COLO668 (cell line): ENCODE results near the gene ALAS1.

ENCODE experiments used
- DNase-seq: peaks from one replicate; lab custom pipeline; 2025; ENCODE audit not compliant: unreplicated experiment; lab: John Stamatoyannopoulos, UW

ALAS1 gene

DNA sequence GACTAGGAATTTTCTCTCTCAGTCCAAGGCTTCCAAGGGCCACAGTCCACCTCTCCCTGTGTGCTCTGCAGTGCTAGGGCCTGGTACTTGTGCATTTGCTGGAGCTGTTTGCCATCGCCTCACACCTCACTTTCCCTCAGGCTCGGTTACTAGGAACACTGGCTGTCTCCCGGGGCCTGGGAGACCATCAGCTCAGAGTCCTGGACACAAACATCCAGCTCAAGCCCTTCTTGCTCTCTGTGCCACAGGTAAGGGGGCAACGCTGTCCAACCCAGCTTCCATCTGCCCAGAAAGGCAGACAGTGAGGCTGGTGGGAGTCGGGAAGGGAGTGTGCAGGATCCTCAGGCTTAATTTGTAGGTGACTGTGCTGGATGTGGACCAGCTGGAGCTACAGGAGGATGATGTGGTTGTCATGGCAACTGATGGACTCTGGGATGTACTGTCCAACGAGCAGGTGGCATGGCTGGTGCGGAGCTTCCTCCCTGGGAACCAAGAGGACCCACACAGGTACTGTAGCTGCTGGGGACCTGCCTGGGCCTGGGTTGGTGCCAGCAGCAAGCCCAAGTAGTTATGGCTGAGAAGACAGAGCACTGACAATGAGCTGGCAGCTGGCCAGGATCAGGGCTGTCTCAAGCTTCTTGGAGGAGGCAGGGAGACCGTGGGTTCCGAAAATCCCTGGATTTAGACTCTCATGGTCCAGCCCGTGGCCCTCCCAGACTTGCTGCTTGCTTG lies 51.0 kb downstream of the ALAS1 start:
- no peak for DNase-seq

DNA sequence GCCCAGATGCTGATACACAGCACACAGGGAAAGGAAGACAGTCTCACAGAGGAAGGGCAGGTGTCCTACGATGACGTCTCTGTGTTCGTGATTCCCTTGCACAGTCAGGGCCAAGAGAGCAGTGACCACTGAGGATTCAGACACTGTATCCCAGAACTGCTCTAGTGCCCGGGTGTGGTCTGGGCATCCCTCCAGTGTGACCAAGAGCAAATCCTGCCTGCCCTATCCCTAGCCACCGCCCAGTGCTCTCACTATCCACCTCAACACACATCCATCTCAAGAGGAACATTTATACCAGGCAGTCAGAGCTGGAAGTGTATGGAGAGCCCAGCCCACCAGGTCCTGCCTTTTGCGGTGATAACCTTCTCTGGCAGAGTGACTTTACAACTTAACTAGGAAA lies 51.7 kb downstream of the ALAS1 start:
- DNase-seq: no peak

DNA sequence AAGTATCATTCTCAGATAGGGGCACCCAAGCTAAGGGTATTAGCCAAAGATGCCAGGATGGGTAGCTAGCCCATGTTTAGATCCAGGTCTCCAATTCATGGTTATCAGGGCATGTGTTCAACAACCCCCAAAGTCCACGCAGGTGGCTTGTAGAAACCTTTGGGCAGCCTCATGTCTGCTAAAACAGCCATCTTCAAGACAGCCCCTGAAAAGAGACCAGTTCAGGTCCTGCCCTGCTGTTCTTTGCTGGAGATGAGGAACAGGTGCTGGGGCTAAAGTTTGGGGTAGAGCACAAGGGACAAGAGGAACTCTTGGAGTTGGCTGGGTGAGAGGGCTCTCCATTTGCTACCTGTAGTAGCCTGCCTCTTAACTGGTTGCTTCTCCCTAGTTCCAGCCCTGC lies 52.2 kb downstream of the ALAS1 start:
- DNase-seq: no peak

DNA sequence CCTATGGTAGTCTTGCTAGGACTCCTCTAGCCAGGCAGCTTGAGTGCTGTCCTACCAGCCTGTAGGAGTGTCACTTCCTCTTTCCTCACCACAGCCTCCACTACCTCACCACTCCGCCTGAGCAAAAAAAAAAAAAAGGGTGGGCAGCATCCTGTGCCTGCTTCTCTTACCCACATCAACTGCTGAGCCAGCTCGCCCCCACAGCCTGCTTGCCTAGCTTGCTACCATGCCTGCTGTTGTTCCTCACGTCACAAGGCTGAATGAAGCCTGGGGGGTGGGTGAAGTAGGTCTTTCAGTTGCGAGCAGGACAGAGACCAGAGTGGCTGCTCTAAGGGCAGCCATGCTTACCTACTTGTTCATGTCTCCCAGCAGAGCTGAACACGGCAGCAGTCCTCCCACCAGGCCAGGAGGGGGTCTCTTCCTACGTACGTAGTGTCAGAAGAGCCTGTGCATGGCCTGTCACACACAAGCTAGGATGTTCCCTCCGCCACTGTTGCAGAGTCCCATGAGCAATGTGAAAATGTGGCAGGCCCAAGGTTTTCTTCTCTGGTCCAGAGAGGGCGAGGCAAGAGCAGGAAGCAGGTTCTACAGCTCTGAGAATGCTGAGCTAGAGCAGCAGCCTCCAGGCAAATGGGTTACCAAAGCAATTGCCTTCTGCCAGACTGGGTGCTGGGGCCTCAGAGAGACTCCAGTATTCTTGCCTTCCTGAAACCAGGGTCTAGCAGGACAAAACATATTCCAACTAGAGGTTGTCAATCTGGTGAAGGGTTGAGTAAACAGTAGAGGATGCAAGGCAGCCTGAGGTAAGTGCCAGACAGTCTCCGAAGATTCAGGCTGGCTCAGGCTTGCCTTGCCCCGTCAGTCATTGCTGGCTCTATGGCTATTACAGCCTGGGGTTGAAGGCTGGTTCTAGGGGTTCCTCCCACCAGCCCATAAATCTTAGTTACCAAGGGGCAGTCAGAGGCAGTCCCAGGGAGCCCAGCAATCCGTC lies 55.6 kb downstream of the ALAS1 start:
- no peak for DNase-seq

GRCh38 chr3:52254608-52255007 lies 56.6 kb downstream of the ALAS1 start:
- no peak for DNase-seq

DNA sequence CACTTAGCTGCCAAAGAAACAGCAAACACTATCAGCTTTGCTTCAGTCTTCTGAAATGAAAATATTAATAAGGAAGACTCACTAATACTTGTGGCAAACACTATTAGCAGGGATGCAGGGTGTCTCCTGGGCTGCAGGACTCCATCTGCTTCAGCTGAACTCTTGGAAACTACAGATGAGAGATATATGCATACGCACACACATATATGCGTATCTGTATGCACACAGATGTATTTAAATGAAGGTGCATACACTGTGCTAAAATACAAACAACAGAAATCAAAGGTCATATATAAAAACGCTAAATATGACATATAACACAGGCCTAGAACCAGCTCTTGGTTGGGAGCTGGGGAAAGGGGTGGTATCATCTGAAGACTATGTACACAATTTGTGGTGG lies 58.2 kb downstream of the ALAS1 start:
- no peak for DNase-seq

GRCh38 chr3:52256622-52257021 lies 58.7 kb downstream of the ALAS1 start:
- no peak for DNase-seq

DNA sequence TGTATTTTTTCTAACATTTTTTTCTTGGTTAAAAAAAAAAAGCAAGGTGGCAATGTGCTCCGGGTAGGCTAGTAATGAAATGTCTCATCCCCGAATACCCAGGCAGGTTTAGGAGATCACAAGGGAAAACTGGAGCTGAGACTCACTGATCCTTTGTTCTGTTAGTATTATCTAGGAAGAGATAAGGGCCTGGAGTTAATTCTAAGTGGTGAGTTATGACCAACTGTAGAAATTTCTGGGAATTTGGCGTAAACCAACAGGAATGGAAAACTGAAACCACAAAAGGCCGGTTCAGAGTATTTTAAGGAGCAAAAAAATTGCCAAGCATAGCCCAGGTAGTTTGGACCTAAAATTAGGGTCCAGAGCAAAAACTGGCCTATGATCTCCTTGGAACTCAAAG lies 60.0 kb downstream of the ALAS1 start:
- no peak for DNase-seq

- no peak for DNase-seq
Measured at GRCh38 chr3:52259035-52259434, 61.1 kb downstream of the ALAS1 start.

GRCh38 chr3:52259448-52259847 lies 61.5 kb downstream of the ALAS1 start:
- no peak for DNase-seq

DNA sequence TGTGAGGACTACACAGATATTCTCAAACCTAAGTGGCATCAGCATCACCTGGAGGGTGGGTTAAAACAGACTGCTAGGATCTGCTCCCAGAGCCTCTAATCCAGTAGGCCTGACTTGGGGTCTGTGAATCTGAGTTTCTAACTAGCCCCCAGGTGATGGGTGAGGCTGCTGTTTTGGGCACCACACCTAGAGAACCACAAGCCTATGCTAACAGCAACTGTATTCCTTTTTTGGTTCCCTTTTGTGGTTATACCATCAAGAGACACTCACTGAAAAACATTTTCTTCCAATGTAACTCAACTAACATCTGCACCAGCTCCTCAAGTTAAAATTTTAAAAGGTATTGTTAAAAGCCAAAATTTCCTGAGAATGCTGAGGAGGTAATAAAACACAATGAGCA lies 64.5 kb downstream of the ALAS1 start:
- no peak for DNase-seq
